CD4-positive, alpha-beta T cell (primary cell): ENCODE data around the gene CIP2A. TPM values are rescaled to one million over a fixed set of nuclear protein-coding genes. Genes with fewer than 3 reads are reported as not detected.

Experiments
- ATAC-seq: fragments of 200-7000 bp; cut with Tn5 transposase; one replicate; pipeline ENCODE4 v1.10.0; 2022; ENCODE audit warnings: mild to moderate bottlenecking; ENCODE audit not compliant: poor library complexity
- CTCF ChIA-PET: fragments of 350-600 bp; sonication (Branson Sonifier 250); formaldehyde crosslinking; loops from one replicate; lab custom pipeline; 2021; ENCODE audit warnings: antibody characterized with exemption, inconsistent platforms; lab: Charles Lee
- POLR2A ChIA-PET: fragments of 350-600 bp; sonication (Branson Sonifier 250); formaldehyde crosslinking; loops from one replicate; lab custom pipeline; 2021; ENCODE audit warnings: antibody characterized with exemption, inconsistent platforms; lab: Charles Lee
- DNase-seq, 14 experiments: peaks; one replicate each; pipeline ENCODE4 v3.0.0-alpha.2; 2013 to 2020; ENCODE audit warnings: mixed read lengths in 2 of 14
- H3K27ac ChIP-seq, 2 donors: one replicate each; pipeline versions ENCODE4 v1.5.1 to v1.7.0; 2013; ENCODE audit warnings: low read length in 2 of 2, low read depth in 1 of 2, mild to moderate bottlenecking in 1 of 2
- H3K27me3 ChIP-seq, 2 experiments: 1 replicate in 1 of 2; 2 replicates in 1 of 2; pipeline versions ENCODE4 v1.6.1 to v1.7.0; 2013; ENCODE audit warnings: low read length in 2 of 2, control low read depth in 1 of 2, mild to moderate bottlenecking in 1 of 2, moderate library complexity in 1 of 2; ENCODE audit not compliant: insufficient read depth in 2 of 2, control insufficient read depth in 1 of 2
- H3K36me3 ChIP-seq: one replicate; pipeline ENCODE4 v1.6.1; 2013; ENCODE audit warnings: low read length, control low read depth; ENCODE audit not compliant: insufficient read depth
- H3K4me1 ChIP-seq: one replicate; pipeline ENCODE4 v1.6.1; 2013; ENCODE audit warnings: low read length, control low read depth; ENCODE audit not compliant: insufficient read depth
- H3K4me3 ChIP-seq: one replicate; pipeline ENCODE4 v1.5.1; 2013; ENCODE audit warnings: mild to moderate bottlenecking, low read length, moderate library complexity
- H3K9me3 ChIP-seq, 2 experiments: 1 replicate in 1 of 2; 2 replicates in 1 of 2; pipeline versions ENCODE4 v1.6.1 to v1.7.0; 2013; ENCODE audit warnings: low read length in 2 of 2, mild to moderate bottlenecking in 2 of 2, control low read depth in 1 of 2, moderate library complexity in 1 of 2; ENCODE audit not compliant: control insufficient read depth in 1 of 2, insufficient read depth in 1 of 2
- H3K27ac Mint-ChIP-seq: one replicate; pipeline ENCODE4 v1.8.0; 2020; ENCODE audit warnings: mixed read lengths
- H3K27me3 Mint-ChIP-seq: one replicate; pipeline ENCODE4 v1.8.0; 2021; ENCODE audit warnings: mixed read lengths
- H3K36me3 Mint-ChIP-seq: one replicate; pipeline ENCODE4 v1.8.0; 2021; ENCODE audit warnings: low read depth, mixed read lengths
- H3K4me1 Mint-ChIP-seq: one replicate; pipeline ENCODE4 v1.8.0; 2021; ENCODE audit warnings: low read depth, mixed read lengths
- H3K4me3 Mint-ChIP-seq: one replicate; pipeline ENCODE4 v1.8.0; 2020; ENCODE audit warnings: mild to moderate bottlenecking, mixed read lengths
- H3K9me3 Mint-ChIP-seq: one replicate; pipeline ENCODE4 v1.8.0; 2020; ENCODE audit warnings: mixed read lengths
- CTCF ChIP-seq: fragments of 200-600 bp; IDR thresholded peaks from one replicate; pipeline ENCODE4 v1.8.0; 2022; ENCODE audit warnings: antibody characterized with exemption, mild to moderate bottlenecking
- intact Hi-C, 2 experiments: fragments of 100-400 bp; cut with DNase I in 1 of 2; cut with micrococcal nuclease in 1 of 2; formaldehyde crosslinking; loops; one replicate each; pipeline versions ENCODE4 v1.15.1 to v1.9.0; 2023 to 2025; cut with DNase I, micrococcal nuclease
- polyA plus RNA-seq, 2 donors: library from polyadenylated mRNA; unstranded; fragments of 120-200 nt; gene quantifications; one replicate each; pipeline ENCODE4 v1.2.1, GENCODE V29; 2013
- total RNA-seq, 174 experiments: library from RNA in 2 of 174; stranded (reverse) in 2 of 174; gene quantifications; one replicate each; pipeline ENCODE4 v1.2.3 and lab custom pipeline; 2021 to 2026

Gene CIP2A
- total RNA-seq (1 to 10 TPM; 2.7 to 3.9 TPM), total RNA-seq (lab: John Stamatoyannopoulos, UW) (5.0 to 117 (median 9.7) reads per million in 172 experiments)
- 5.3 TPM for polyA plus RNA-seq (2013, experiment 1 of 2)
- polyA plus RNA-seq (2013, experiment 2 of 2) = 3.6 TPM

- H3K36me3 Mint-ChIP-seq = peaks cover 14% of the 10 kb centered on the region
- H3K4me3 Mint-ChIP-seq = peak within 1 kb of the TSS; percentile 96
- H3K27me3 Mint-ChIP-seq = no peaks in the 10 kb centered on the region
- intact Hi-C loops = loop anchor here (1.0 to 10.0 kb wide), 7 partner anchors 13 to 1065 kb away; partner anchors contain the start of genes BBX (in 1 of the 2) and IFT57 (in 1 of the 2)
- peaks cover 40% of the 10 kb centered on the region for H3K4me1 Mint-ChIP-seq
- DNase-seq (peak; percentile 64 to 96 (median 76)), ATAC-seq (peak; percentile 80)
- peaks cover 12% of the 10 kb centered on the region for H3K4me1 ChIP-seq
- peak within 1 kb of the TSS; percentile 99 for H3K27ac Mint-ChIP-seq
- H3K27ac ChIP-seq = peak within 1 kb of the TSS; percentile 89 to 96
- H3K9me3 ChIP-seq = no peaks in the 10 kb centered on the region
- TF ChIP-seq CTCF = no peak
- no peaks in the 10 kb centered on the region for H3K36me3 ChIP-seq
- no peaks in the 10 kb centered on the region for H3K27me3 ChIP-seq
- H3K9me3 Mint-ChIP-seq = no peaks in the 10 kb centered on the region
- POLR2A ChIA-PET = interaction anchor here (0.6 to 5.7 kb wide), 28 partner anchors 9 to 1067 kb away, joined by 3 to 250 read pairs (median 4); partner anchors contain the start of genes BBX and IFT57
- peak within 1 kb of the TSS; percentile 79 for H3K4me3 ChIP-seq
- CTCF ChIA-PET = interaction anchor here (0.5 to 1.5 kb wide), 10 partner anchors 9 to 404 kb away, joined by 3 to 7 read pairs (median 4); no protein-coding TSS in a partner anchor
Measured at GRCh38 chr3:108589081-108589997, at the start of gene CIP2A, which contains the start of gene DZIP3. Gene CIP2A, minus strand, starts transcription at chr3:108589438. Its CDS starts 63 bp downstream, at chr3:108589375. Gene DZIP3, plus strand, starts transcription at chr3:108589722. Its CDS starts 15,685 bp downstream, at chr3:108605407.

GRCh38 chr3:108629974-108630373 lies 40.7 kb upstream of the CIP2A start:
- Mint-ChIP-seq H3K36me3 (peaks cover 46% of the 10 kb centered on the region), H3K9me3 (no peaks in the 10 kb centered on the region), H3K4me3 (no peak overlapping the region), H3K4me1 (no peaks in the 10 kb centered on the region), H3K27me3 (no peaks in the 10 kb centered on the region), H3K27ac (no peak overlapping the region)
- POLR2A ChIA-PET = no interaction called here
- TF ChIP-seq CTCF = no peak
- intact Hi-C loops = no loop called here
- Histone ChIP-seq H3K27ac (no peak overlapping the region), H3K4me1 (no peaks in the 10 kb centered on the region), H3K36me3 (no peaks in the 10 kb centered on the region), H3K27me3 (no peaks in the 10 kb centered on the region), H3K4me3 (no peak overlapping the region), H3K9me3 (no peaks in the 10 kb centered on the region)
- no peak for DNase-seq
- no peak for ATAC-seq
- CTCF ChIA-PET = interaction anchor here (0.6 to 0.8 kb wide), 2 partner anchors 10 to 12 kb away, joined by 3 to 8 read pairs; no protein-coding TSS in a partner anchor

GRCh38 chr3:108623504-108623903 lies 34.3 kb upstream of the CIP2A start:
- POLR2A ChIA-PET = no interaction called here
- ATAC-seq = no peak
- H3K4me3 Mint-ChIP-seq = no peak overlapping the region
- H3K27me3 Mint-ChIP-seq = no peaks in the 10 kb centered on the region
- H3K9me3 ChIP-seq = no peaks in the 10 kb centered on the region
- DNase-seq = no peak
- intact Hi-C loops = no loop called here
- H3K4me3 ChIP-seq = no peak overlapping the region
- peaks cover 8% of the 10 kb centered on the region for H3K36me3 ChIP-seq
- H3K27ac Mint-ChIP-seq = no peak overlapping the region
- peaks cover 70% of the 10 kb centered on the region for H3K36me3 Mint-ChIP-seq
- H3K4me1 ChIP-seq = no peaks in the 10 kb centered on the region
- H3K9me3 Mint-ChIP-seq = no peaks in the 10 kb centered on the region
- no peaks in the 10 kb centered on the region for H3K4me1 Mint-ChIP-seq
- H3K27me3 ChIP-seq = no peaks in the 10 kb centered on the region
- TF ChIP-seq CTCF = no peak
- CTCF ChIA-PET = no interaction called here
- H3K27ac ChIP-seq = no peak overlapping the region
